Medulla oblongata (tissue), 1 donor: ENCODE measurements around the gene TOP3B.
A peak's percentile ranks its signal among the peaks of the same experiment; 100 is the strongest.
"Not testable (repeated sequence)": the region's sequence is repeated elsewhere in the genome, so short reads cannot be mapped to it uniquely, and the experiment has no call there.

Experiments used
- DNase-seq: peaks from one replicate; pipeline ENCODE4 v3.0.0-alpha.2; 2015; ENCODE audit errors: extremely low spot score

Gene TOP3B

GRCh38 chr22:21923163-21923561 is 59.4 kb downstream of the TOP3B start:
- no peak for DNase-seq

GRCh38 chr22:21922370-21923162 is 60.0 kb downstream of the TOP3B start:
- no peak for DNase-seq

- DNase-seq: no peak
These were observed 60.9 kb downstream of the TOP3B start for GRCh38 chr22:21921729-21922128.

GRCh38 chr22:21921184-21921721 is 61.3 kb downstream of the TOP3B start:
- DNase-seq: no peak

GRCh38 chr22:21920341-21921183 is 62.0 kb downstream of the TOP3B start:
- no peak for DNase-seq

GRCh38 chr22:21919526-21920307 is 62.9 kb downstream of the TOP3B start:
- DNase-seq: no peak

GRCh38 chr22:21918466-21919185 is 64.0 kb downstream of the TOP3B start:
- DNase-seq: no peak

- DNase-seq: no peak
These were observed 64.7 kb downstream of the TOP3B start for GRCh38 chr22:21917959-21918261.

GRCh38 chr22:21917181-21917958 is 65.2 kb downstream of the TOP3B start:
- DNase-seq: peak; percentile 61

- no peak for DNase-seq
These were observed 66.2 kb downstream of the TOP3B start for GRCh38 chr22:21916309-21916918.

GRCh38 chr22:21915624-21916308 is 66.8 kb downstream of the TOP3B start:
- no peak for DNase-seq

- not testable (repeated sequence) for DNase-seq
These were observed 68.4 kb downstream of the TOP3B start for GRCh38 chr22:21914033-21914642.

- not testable (repeated sequence) for DNase-seq
These were observed 72.2 kb downstream of the TOP3B start for GRCh38 chr22:21910367-21910766.

GRCh38 chr22:21909871-21910270 is 72.7 kb downstream of the TOP3B start:
- no peak for DNase-seq

- DNase-seq: no peak
These were observed 74.7 kb downstream of the TOP3B start for GRCh38 chr22:21907638-21908522.
